ENCODE measurements around the gene RUNX1.

DNA sequence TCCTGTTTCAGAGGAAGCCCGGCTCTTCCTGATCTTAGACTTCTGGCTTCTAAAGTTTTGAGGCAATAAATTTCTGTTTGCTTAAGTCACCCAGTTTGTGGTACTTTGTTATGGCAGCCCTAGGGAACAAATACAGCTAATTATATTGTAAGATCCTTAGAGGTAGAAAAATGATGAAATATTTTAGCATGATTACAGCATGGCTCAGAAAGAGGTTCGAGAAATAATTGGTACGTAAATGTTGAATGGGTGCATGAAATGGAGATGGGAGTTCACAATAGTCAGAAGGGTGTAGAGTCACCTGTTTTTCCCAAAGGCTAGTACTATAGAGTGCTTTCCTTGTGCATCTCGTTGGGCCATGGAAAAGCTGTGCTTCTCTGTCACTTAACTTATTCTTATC is 123.5 kb downstream of the RUNX1 start:
- TF ChIP-seq TCF12 (IDR thresholded peaks at IDR 0.05) (no peak), EP300 (IDR thresholded peaks at IDR 0.05; ENCODE audit: borderline replicate concordance in 1 of 2, low read depth in 1 of 2, low read length in 1 of 2) (no peak), EZH2phosphoT487 (IDR thresholded peaks at IDR 0.05; ENCODE audit: borderline replicate concordance, low read depth) (no peak), RAD21 (IDR thresholded peaks at IDR 0.05; ENCODE audit: low read length) (no peak), FOXJ3 (CRISPR knock-in tag; IDR thresholded peaks at IDR 0.05) (no peak), SIN3A (IDR thresholded peaks at IDR 0.05; ENCODE audit: borderline replicate concordance, low read depth, low read length) (no peak), CHD2 (IDR thresholded peaks at IDR 0.05; ENCODE audit: low read length, partially characterized antibody) (no peak), YY1 (IDR thresholded peaks at IDR 0.05; ENCODE audit: low read depth) (no peak), ELF1 (IDR thresholded peaks at IDR 0.05) (no peak), TEAD4 (IDR thresholded peaks at IDR 0.05; ENCODE audit: borderline replicate concordance, insufficient read depth) (no peak)
- TF ChIP-seq, protein P1, sequence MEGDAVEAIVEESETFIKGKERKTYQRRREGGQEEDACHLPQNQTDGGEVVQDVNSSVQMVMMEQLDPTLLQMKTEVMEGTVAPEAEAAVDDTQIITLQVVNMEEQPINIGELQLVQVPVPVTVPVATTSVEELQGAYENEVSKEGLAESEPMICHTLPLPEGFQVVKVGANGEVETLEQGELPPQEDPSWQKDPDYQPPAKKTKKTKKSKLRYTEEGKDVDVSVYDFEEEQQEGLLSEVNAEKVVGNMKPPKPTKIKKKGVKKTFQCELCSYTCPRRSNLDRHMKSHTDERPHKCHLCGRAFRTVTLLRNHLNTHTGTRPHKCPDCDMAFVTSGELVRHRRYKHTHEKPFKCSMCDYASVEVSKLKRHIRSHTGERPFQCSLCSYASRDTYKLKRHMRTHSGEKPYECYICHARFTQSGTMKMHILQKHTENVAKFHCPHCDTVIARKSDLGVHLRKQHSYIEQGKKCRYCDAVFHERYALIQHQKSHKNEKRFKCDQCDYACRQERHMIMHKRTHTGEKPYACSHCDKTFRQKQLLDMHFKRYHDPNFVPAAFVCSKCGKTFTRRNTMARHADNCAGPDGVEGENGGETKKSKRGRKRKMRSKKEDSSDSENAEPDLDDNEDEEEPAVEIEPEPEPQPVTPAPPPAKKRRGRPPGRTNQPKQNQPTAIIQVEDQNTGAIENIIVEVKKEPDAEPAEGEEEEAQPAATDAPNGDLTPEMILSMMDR (IDR thresholded peaks at IDR 0.05), result no peak
- TF ChIP-seq, protein P2, sequence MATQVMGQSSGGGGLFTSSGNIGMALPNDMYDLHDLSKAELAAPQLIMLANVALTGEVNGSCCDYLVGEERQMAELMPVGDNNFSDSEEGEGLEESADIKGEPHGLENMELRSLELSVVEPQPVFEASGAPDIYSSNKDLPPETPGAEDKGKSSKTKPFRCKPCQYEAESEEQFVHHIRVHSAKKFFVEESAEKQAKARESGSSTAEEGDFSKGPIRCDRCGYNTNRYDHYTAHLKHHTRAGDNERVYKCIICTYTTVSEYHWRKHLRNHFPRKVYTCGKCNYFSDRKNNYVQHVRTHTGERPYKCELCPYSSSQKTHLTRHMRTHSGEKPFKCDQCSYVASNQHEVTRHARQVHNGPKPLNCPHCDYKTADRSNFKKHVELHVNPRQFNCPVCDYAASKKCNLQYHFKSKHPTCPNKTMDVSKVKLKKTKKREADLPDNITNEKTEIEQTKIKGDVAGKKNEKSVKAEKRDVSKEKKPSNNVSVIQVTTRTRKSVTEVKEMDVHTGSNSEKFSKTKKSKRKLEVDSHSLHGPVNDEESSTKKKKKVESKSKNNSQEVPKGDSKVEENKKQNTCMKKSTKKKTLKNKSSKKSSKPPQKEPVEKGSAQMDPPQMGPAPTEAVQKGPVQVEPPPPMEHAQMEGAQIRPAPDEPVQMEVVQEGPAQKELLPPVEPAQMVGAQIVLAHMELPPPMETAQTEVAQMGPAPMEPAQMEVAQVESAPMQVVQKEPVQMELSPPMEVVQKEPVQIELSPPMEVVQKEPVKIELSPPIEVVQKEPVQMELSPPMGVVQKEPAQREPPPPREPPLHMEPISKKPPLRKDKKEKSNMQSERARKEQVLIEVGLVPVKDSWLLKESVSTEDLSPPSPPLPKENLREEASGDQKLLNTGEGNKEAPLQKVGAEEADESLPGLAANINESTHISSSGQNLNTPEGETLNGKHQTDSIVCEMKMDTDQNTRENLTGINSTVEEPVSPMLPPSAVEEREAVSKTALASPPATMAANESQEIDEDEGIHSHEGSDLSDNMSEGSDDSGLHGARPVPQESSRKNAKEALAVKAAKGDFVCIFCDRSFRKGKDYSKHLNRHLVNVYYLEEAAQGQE (IDR thresholded peaks at IDR 0.05; ENCODE audit: low read depth, low read length), result no peak
- TF ChIP-seq, protein P3, sequence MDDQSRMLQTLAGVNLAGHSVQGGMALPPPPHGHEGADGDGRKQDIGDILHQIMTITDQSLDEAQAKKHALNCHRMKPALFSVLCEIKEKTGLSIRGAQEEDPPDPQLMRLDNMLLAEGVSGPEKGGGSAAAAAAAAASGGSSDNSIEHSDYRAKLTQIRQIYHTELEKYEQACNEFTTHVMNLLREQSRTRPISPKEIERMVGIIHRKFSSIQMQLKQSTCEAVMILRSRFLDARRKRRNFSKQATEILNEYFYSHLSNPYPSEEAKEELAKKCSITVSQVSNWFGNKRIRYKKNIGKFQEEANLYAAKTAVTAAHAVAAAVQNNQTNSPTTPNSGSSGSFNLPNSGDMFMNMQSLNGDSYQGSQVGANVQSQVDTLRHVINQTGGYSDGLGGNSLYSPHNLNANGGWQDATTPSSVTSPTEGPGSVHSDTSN (IDR thresholded peaks at IDR 0.05), result no peak
- TF ChIP-seq, protein P4, sequence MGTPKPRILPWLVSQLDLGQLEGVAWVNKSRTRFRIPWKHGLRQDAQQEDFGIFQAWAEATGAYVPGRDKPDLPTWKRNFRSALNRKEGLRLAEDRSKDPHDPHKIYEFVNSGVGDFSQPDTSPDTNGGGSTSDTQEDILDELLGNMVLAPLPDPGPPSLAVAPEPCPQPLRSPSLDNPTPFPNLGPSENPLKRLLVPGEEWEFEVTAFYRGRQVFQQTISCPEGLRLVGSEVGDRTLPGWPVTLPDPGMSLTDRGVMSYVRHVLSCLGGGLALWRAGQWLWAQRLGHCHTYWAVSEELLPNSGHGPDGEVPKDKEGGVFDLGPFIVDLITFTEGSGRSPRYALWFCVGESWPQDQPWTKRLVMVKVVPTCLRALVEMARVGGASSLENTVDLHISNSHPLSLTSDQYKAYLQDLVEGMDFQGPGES (IDR thresholded peaks at IDR 0.05; ENCODE audit: low read depth, low read length), result no peak
